Gastrocnemius medialis (tissue), 4 donors: ENCODE results near the gene RBMX2. TPM values are rescaled to one million over a fixed set of nuclear protein-coding genes. Genes with fewer than 3 reads are reported as not detected.
"Not testable (repeated sequence)": the region's sequence is repeated elsewhere in the genome, so short reads cannot be mapped to it uniquely, and the experiment has no call there.

Experiments used
- ATAC-seq, 2 donors: fragments of 150-250 bp; one replicate each; pipeline ENCODE4 v1.9.1; 2016
- DNase-seq, 2 donors: peaks; one replicate each; pipeline ENCODE4 v3.0.0-alpha.2; 2019
- H3K27ac ChIP-seq, 4 donors: fragments of 200-600 bp; sonication (generic); 1 replicate in 1 of 4; 2 replicates in 3 of 4; pipeline ENCODE4 v1.5.1; 2016 to 2018; ENCODE audit warnings: mild to moderate bottlenecking in 2 of 4, moderate library complexity in 1 of 4
- H3K27me3 ChIP-seq, 3 donors: fragments of 200-600 bp; sonication (generic) in 2 of 3; 1 replicate in 1 of 3; 2 replicates in 2 of 3; pipeline versions ENCODE4 v1.5.1 to v1.6.0; 2016 to 2019; ENCODE audit warnings: mild to moderate bottlenecking in 1 of 3, moderate library complexity in 1 of 3
- H3K36me3 ChIP-seq, 2 donors: fragments of 200-600 bp; sonication (generic) in 1 of 2; one replicate each; pipeline ENCODE4 v1.5.1; 2017 to 2018
- H3K4me1 ChIP-seq, 2 donors: fragments of 200-600 bp; sonication (generic) in 1 of 2; one replicate each; pipeline ENCODE4 v1.5.1; 2016 to 2017; ENCODE audit warnings: mild to moderate bottlenecking in 2 of 2
- H3K4me3 ChIP-seq, 4 donors: fragments of 200-600 bp; sonication (generic) in 3 of 4; 1 replicate in 1 of 4; 2 replicates in 3 of 4; pipeline ENCODE4 v1.5.1; 2016 to 2019; ENCODE audit warnings: mild to moderate bottlenecking in 2 of 4
- H3K9me3 ChIP-seq, 3 donors: fragments of 200-600 bp; sonication (generic) in 2 of 3; 1 replicate in 1 of 3; 2 replicates in 2 of 3; pipeline ENCODE4 v1.5.1; 2016 to 2019
- POLR2A ChIP-seq, 2 donors: fragments of 450-650 bp; IDR thresholded peaks; one replicate each; pipeline ENCODE4 v1.6.1; 2017; ENCODE audit warnings: antibody characterized with exemption in 2 of 2, mild to moderate bottlenecking in 2 of 2, moderate library complexity in 2 of 2
- in situ Hi-C, 4 donors: fragments of 200-750 bp; cut with MboI; loops; one replicate each; pipeline versions ENCODE4 v1.15.0 to v1.8.0; 2017; ENCODE audit warnings: low sequenced_read_pairs in 4 of 4
- intact Hi-C: fragments of 100-400 bp; cut with DNase I; formaldehyde crosslinking; loops from one replicate; pipeline ENCODE4 v1.15.1; 2023; ENCODE audit warnings: low total_unique reads
- total RNA-seq, 4 donors: library from RNA; depleted of rRNA; stranded (reverse); fragments of >200 nt; gene quantifications; one replicate each; pipeline versions ENCODE4 v1.1.0 to v1.2.3, GENCODE V29; 2016
- TF ChIP-seq, protein P1 (sequence below), 5 experiments: fragments of 450-650 bp in 3 of 5; fragments of 200-600 bp in 2 of 5; sonication (generic) in 2 of 5; IDR thresholded peaks in 4 of 5; conservative IDR thresholded peaks in 1 of 5; 1 replicate in 4 of 5; 2 replicates in 1 of 5; pipeline ENCODE4 v1.5.1; 2016 to 2019; ENCODE audit warnings: antibody characterized with exemption in 5 of 5, mild to moderate bottlenecking in 3 of 5, moderate library complexity in 3 of 5

Gene RBMX2, protein sequence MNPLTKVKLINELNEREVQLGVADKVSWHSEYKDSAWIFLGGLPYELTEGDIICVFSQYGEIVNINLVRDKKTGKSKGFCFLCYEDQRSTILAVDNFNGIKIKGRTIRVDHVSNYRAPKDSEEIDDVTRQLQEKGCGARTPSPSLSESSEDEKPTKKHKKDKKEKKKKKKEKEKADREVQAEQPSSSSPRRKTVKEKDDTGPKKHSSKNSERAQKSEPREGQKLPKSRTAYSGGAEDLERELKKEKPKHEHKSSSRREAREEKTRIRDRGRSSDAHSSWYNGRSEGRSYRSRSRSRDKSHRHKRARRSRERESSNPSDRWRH
- 10 to 100 TPM in 1 of 4 donors, 1 to 10 TPM in 3; 5.9 to 12.4 (median 9.1) TPM for total RNA-seq

DNA sequence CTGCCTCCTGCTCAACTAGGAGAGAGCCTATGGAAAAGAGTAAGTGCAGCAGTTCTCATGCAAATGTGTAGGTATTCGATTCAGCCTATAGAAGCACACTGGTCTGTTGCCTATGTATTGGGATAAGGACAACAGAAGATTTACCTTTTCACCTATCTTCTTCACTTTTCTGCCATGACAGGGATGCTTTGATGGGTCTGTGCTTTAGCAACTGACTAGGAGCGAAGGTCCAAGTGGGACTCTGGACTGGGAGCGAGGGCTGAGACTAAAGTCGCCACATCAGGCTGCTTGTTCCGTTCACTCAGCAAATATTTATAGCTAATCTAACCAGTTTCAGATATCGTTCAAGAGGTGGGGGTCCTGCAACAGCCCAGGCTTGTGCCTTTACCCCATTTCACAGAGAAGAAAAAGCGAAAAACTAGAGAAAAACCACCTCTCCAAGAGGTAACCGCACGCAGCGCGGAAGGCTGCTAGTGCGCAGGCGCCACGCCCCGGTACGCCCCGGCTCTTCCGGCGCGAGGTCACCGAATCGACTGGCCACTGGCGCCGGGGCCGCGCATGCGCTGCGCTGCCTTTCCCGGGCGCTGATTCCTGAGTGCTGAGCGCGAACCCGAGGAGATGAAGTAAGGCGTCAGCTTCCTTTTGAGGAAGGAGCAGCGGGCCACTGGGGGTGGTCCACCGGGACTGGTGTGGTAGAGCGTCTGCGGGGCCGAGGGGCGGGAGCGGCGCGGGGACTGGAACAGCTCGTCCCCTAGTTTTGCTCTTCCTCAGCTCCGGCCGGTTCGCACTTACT, at the start of gene RBMX2:
TSS of gene RBMX2 (plus strand) at position 573 of the 793 bp plus-strand sequence. CDS start at position 619, 46 bp downstream.
- TF ChIP-seq POLR2A (IDR thresholded peaks at IDR 0.05), result peak; percentile 57 to 61
- TF ChIP-seq, protein P1, sequence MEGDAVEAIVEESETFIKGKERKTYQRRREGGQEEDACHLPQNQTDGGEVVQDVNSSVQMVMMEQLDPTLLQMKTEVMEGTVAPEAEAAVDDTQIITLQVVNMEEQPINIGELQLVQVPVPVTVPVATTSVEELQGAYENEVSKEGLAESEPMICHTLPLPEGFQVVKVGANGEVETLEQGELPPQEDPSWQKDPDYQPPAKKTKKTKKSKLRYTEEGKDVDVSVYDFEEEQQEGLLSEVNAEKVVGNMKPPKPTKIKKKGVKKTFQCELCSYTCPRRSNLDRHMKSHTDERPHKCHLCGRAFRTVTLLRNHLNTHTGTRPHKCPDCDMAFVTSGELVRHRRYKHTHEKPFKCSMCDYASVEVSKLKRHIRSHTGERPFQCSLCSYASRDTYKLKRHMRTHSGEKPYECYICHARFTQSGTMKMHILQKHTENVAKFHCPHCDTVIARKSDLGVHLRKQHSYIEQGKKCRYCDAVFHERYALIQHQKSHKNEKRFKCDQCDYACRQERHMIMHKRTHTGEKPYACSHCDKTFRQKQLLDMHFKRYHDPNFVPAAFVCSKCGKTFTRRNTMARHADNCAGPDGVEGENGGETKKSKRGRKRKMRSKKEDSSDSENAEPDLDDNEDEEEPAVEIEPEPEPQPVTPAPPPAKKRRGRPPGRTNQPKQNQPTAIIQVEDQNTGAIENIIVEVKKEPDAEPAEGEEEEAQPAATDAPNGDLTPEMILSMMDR (IDR thresholded peaks at IDR 0.05 in 4 of 5, conservative IDR thresholded peaks at IDR 0.05 in 1 of 5), result no peak
- peak; percentile 43 to 64 for DNase-seq
- no peaks in the 10 kb centered on the region for H3K27me3 ChIP-seq
- H3K4me1 ChIP-seq, result peaks cover 3 to 5% of the 10 kb centered on the region in 2 donors
- intact Hi-C loops, result loop anchor here (2.0 kb wide), 1 partner anchor 501 kb away; the partner anchor contains the start of gene ENOX2
- no peaks in the 10 kb centered on the region for H3K36me3 ChIP-seq
- H3K9me3 ChIP-seq, result no peaks in the 10 kb centered on the region
- in situ Hi-C loops, result no loop called here
- peak; percentile 86 to 96 for ATAC-seq
- H3K27ac ChIP-seq, result peak within 1 kb of the TSS; percentile 74 to 91 (median 83)
- H3K4me3 ChIP-seq, result peak within 1 kb of the TSS; percentile 66 to 90 (median 72)

DNA sequence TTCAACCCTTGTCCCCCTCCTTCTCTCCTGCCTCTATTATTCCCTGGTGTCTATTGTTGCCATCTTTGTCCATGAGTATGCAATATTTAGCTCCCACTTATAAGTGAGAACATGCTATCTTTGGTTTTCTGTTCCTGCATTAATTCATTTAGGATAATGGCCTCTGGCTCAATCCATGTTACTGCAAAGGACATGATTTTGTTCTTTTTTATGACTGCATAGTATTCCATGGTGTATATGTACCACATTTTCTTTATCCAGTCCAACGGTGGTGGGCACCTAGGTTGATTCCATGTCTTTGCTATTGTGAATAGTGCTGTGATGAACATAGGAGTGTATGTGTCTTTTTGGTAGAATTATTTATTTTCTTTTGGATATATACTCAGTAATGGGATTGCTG, 49.7 kb upstream of the RBMX2 start:
- H3K9me3 ChIP-seq, ATAC-seq, in situ Hi-C loops, H3K4me3 ChIP-seq, H3K4me1 ChIP-seq, intact Hi-C loops, DNase-seq, H3K27ac ChIP-seq, H3K36me3 ChIP-seq, H3K27me3 ChIP-seq: not testable (repeated sequence)

DNA sequence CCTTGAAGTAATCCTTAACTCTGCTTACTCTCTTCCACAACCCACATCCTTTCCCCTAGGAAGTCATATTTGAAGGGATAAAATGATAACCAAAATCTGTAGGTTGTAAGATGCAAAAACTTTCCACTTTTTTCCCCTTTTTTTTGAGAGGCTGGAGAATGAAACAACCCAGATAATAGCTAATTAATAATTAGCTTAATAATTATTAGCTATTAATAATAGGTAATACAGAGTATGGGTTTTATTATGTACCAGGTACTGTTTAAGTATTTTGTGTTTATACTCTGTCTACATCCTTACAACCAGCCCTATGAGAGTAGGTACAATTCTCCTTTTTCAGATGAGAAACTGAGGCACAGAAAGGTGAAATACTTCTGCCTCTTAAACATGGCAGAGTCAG, 25.7 kb upstream of the RBMX2 start:
- no peaks in the 10 kb centered on the region for H3K9me3 ChIP-seq
- intact Hi-C loops, result no loop called here
- in situ Hi-C loops, result loop anchor here in 1 of 4 donors (25.0 kb wide), 1 partner anchor 536 kb away; the partner anchor contains the start of gene ENOX2
- TF ChIP-seq, protein P1 (IDR thresholded peaks at IDR 0.05 in 4 of 5, conservative IDR thresholded peaks at IDR 0.05 in 1 of 5), result no peak
- no peak for TF ChIP-seq POLR2A (IDR thresholded peaks at IDR 0.05)
- H3K27ac ChIP-seq, result no peak overlapping the region
- ATAC-seq (no peak), DNase-seq (no peak)
- H3K4me3 ChIP-seq, result no peak overlapping the region
- H3K27me3 ChIP-seq, result no peaks in the 10 kb centered on the region
- no peaks in the 10 kb centered on the region for H3K4me1 ChIP-seq
- no peaks in the 10 kb centered on the region for H3K36me3 ChIP-seq

DNA sequence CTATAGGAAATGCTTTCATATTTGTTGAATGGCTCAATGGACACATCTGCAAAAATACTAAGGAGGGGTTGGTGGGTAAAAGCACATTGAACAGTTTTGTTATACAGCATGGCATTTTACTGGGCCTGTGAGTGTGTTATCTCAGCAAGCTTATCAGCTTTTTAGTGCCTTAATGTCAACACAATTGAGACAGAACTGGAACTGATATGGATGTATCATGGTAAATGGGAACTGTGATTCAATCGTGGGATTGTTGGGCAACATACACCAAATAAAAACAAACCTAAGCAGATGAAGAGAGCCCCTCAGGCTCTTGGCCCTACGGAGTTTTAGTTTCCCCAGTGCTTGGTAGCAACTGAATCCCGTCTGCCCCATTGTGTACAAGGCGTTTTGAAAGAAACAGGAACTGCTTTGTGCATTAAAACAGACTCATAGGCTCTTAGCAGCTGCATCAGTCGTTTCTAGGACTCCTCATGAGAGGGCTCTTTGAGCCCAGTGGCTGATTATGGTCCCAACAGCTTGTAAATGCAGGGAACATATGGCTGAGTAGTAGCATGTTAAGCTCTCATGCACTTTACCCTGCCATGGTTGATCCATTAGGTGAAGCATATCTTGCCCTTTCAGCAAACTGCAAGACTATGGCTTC, 23.6 kb upstream of the RBMX2 start:
- Histone ChIP-seq H3K4me3 (no peak overlapping the region), H3K9me3 (no peaks in the 10 kb centered on the region), H3K27me3 (no peaks in the 10 kb centered on the region), H3K27ac (no peak overlapping the region), H3K36me3 (no peaks in the 10 kb centered on the region), H3K4me1 (no peaks in the 10 kb centered on the region)
- DNase-seq (no peak), ATAC-seq (no peak)
- intact Hi-C loops (no loop called here), in situ Hi-C loops (loop anchor here in 1 of 4 donors (25.0 kb wide), 1 partner anchor 534 kb away; the partner anchor contains the start of gene ENOX2)
- no peak for TF ChIP-seq POLR2A (IDR thresholded peaks at IDR 0.05)

DNA sequence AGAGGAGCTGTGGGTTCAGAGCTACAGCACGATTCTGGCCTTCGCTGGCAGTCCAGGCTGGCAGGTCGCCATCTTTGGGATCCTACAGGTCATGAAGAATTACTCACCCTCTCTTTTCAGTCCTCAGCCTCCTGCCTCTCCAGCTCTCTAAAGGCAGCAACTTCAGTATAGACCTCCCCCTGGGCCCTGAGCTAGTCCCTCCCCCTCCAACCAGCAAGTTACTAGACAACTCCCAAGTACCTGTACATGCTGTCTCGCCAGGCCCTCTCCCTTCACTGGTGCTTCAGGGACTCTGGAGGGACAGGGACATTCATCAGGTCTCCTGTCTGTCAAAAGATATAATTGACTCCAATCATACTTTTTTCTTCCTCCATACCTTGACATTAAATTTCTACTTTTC, 16.3 kb upstream of the RBMX2 start, which contains the start of gene GPR119:
TSS of gene GPR119 (minus strand) at position 155 of the 400 bp plus-strand sequence. CDS start 227 bp downstream, outside the sequence.
- Histone ChIP-seq H3K9me3 (no peaks in the 10 kb centered on the region), H3K4me3 (no peak within 1 kb of the TSS), H3K27ac (no peak within 1 kb of the TSS), H3K4me1 (no peaks in the 10 kb centered on the region), H3K36me3 (no peaks in the 10 kb centered on the region), H3K27me3 (no peaks in the 10 kb centered on the region)
- intact Hi-C loops, result no loop called here
- no peak for DNase-seq
- no peak for TF ChIP-seq POLR2A (IDR thresholded peaks at IDR 0.05)
- TF ChIP-seq, protein P1 (IDR thresholded peaks at IDR 0.05 in 4 of 5, conservative IDR thresholded peaks at IDR 0.05 in 1 of 5), result no peak
- in situ Hi-C loops, result loop anchor here in 1 of 4 donors (25.0 kb wide), 1 partner anchor 527 kb away; the partner anchor contains the start of gene ENOX2
- ATAC-seq, result no peak
